K562 (cell line): ENCODE measurements around the gene SRL. TPM values are rescaled to one million over a fixed set of nuclear protein-coding genes. Genes with fewer than 3 reads are reported as not detected.

Source experiments
- CHD4 ChIP-seq: fragments of 200-600 bp; sonication (generic); IDR thresholded peaks from 3 replicates; pipeline ENCODE4 v1.6.1; 2012; ENCODE audit warnings: low read depth, mild to moderate bottlenecking, mixed read lengths, low read length, inconsistent platforms; ENCODE audit not compliant: insufficient read depth, insufficient replicate concordance, poor library complexity, severe bottlenecking
- DMBX1 ChIP-seq: fragments of 250-450 bp; sonication (Bioruptor Pico); IDR thresholded peaks from 2 replicates; pipeline ENCODE4 v1.8.0; 2022; ENCODE audit warnings: inconsistent platforms, mild to moderate bottlenecking, moderate library complexity, borderline replicate concordance
- E2F3 ChIP-seq: fragments of 250-450 bp; sonication (Bioruptor Pico); IDR thresholded peaks from 2 replicates; pipeline ENCODE4 v1.4.0; 2020; ENCODE audit warnings: mild to moderate bottlenecking
- HNRNPH1 ChIP-seq: fragments of 200-400 bp; formaldehyde crosslinking; optimal IDR thresholded peaks from 2 replicates; pipeline ENCODE3; 2017; ENCODE audit warnings: low read depth, mild to moderate bottlenecking, low read length, moderate library complexity
- MTA3 ChIP-seq: fragments of 450-650 bp; formaldehyde crosslinking; IDR thresholded peaks from 2 replicates; pipeline ENCODE4 v1.6.1; 2017; ENCODE audit warnings: mild to moderate bottlenecking, borderline replicate concordance
- NFIC ChIP-seq: fragments of 450-650 bp; IDR thresholded peaks from 2 replicates; pipeline ENCODE4 v1.6.1; 2017; ENCODE audit warnings: mild to moderate bottlenecking, inconsistent platforms
- NR2C2 ChIP-seq, 2 experiments: fragments of 200-800 bp in 1 of 2; sonication (Bioruptor generic) in 1 of 2; sonication (generic) in 1 of 2; formaldehyde crosslinking in 1 of 2; IDR thresholded peaks; 2 replicates each; pipeline versions ENCODE4 v1.6.1 to v1.8.0; 2016 to 2022; ENCODE audit warnings: mild to moderate bottlenecking in 1 of 2, missing compliant biosample characterization in 1 of 2, missing genetic modification characterization in 1 of 2, missing genetic modification reagents in 1 of 2
- PHB2 ChIP-seq: fragments of 450-650 bp; IDR thresholded peaks from 2 replicates; pipeline ENCODE4 v1.6.1; 2017; ENCODE audit warnings: low read depth
- PRMT5 ChIP-seq: sonication (generic); formaldehyde crosslinking; IDR thresholded peaks from 2 replicates; pipeline ENCODE4 v1.5.0; 2020; ENCODE audit warnings: missing genetic modification reagents
- SMARCA4 ChIP-seq: fragments of 450-650 bp; IDR thresholded peaks from 2 replicates; pipeline ENCODE4 v1.6.1; 2016
- TEAD4 ChIP-seq, 2 experiments: sonication (generic) in 1 of 2; formaldehyde crosslinking in 1 of 2; IDR thresholded peaks; 2 replicates each; pipeline versions ENCODE4 v1.6.1 to v1.8.0; 2012 to 2022; ENCODE audit warnings: borderline replicate concordance in 1 of 2, inconsistent platforms in 1 of 2, low read length in 1 of 2, mild to moderate bottlenecking in 1 of 2, missing genetic modification reagents in 1 of 2
- U2AF1 ChIP-seq: fragments of 200-400 bp; formaldehyde crosslinking; optimal IDR thresholded peaks from 2 replicates; pipeline ENCODE3; 2017; ENCODE audit warnings: mild to moderate bottlenecking, low read depth, low read length, moderate library complexity
- ZNF324 ChIP-seq: fragments of 250-450 bp; sonication (Bioruptor Pico); IDR thresholded peaks from 2 replicates; pipeline ENCODE4 v1.4.0; 2020; ENCODE audit warnings: mild to moderate bottlenecking
- ZNF354B ChIP-seq: fragments of 250-450 bp; sonication (Bioruptor Pico); IDR thresholded peaks from 2 replicates; pipeline ENCODE4 v1.4.0; 2020
- ZNF583 ChIP-seq: fragments of 250-450 bp; sonication (Bioruptor Pico); IDR thresholded peaks from 2 replicates; pipeline ENCODE4 v1.4.0; 2020
- ZNF589 ChIP-seq: fragments of 200-800 bp; sonication (Bioruptor generic); IDR thresholded peaks from 2 replicates; pipeline ENCODE4 v1.6.1; 2016; ENCODE audit warnings: low read depth, missing genetic modification characterization, missing compliant biosample characterization
- ZNF717 ChIP-seq: fragments of 250-450 bp; sonication (Bioruptor Pico); IDR thresholded peaks from 2 replicates; pipeline ENCODE4 v1.5.0; 2021
- ZSCAN29 ChIP-seq: fragments of 450-650 bp; IDR thresholded peaks from 2 replicates; pipeline ENCODE4 v1.6.1; 2017
- polyA plus RNA-seq, 8 experiments: library from polyadenylated mRNA; depleted of rRNA in 4 of 8; stranded (reverse) in 5 of 8; unstranded in 3 of 8; fragments of >200 nt; fragmentation: Nextera tagmentation in 2 of 8; fragmentation: Illumina TruSeq in 1 of 8; extraction: Ambion mirVana in 2 of 8; extraction: Trizol in 1 of 8; gene quantifications; 2 replicates each; pipeline versions ENCODE4 v1.2.1 to v1.2.3, GENCODE V29; 2011 to 2014; ENCODE audit warnings: inconsistent platforms in 1 of 8, missing spikeins in 1 of 8
- total RNA-seq, 7 experiments: library from RNA; depleted of rRNA in 6 of 7; stranded (reverse); fragments of >200 nt in 6 of 7; fragmentation: Illumina TruSeq in 2 of 7; extraction: Trizol in 2 of 7; gene quantifications; 2 replicates each; pipeline versions ENCODE4 v1.2.1 to v1.2.3, GENCODE V29; 2011 to 2021; ENCODE audit warnings: low replicate concordance in 1 of 7
- TF ChIP-seq, protein P1 (sequence below): sonication (generic); formaldehyde crosslinking; IDR thresholded peaks from 2 replicates; pipeline ENCODE4 v1.8.0; 2023; ENCODE audit warnings: missing genetic modification reagents, mild to moderate bottlenecking, borderline replicate concordance
- TF ChIP-seq, protein P2 (sequence below): fragments of 250-450 bp; sonication (Bioruptor Pico); IDR thresholded peaks from 2 replicates; pipeline ENCODE4 v1.4.0; 2020; ENCODE audit warnings: mild to moderate bottlenecking, moderate library complexity

SRL gene
- total and polyA plus RNA-seq, 9 of the 15 experiments (the other 6 are each of a cell fraction or from before 2014, with no cell fraction given), result 0.01 TPM; not detected in 8

DNA sequence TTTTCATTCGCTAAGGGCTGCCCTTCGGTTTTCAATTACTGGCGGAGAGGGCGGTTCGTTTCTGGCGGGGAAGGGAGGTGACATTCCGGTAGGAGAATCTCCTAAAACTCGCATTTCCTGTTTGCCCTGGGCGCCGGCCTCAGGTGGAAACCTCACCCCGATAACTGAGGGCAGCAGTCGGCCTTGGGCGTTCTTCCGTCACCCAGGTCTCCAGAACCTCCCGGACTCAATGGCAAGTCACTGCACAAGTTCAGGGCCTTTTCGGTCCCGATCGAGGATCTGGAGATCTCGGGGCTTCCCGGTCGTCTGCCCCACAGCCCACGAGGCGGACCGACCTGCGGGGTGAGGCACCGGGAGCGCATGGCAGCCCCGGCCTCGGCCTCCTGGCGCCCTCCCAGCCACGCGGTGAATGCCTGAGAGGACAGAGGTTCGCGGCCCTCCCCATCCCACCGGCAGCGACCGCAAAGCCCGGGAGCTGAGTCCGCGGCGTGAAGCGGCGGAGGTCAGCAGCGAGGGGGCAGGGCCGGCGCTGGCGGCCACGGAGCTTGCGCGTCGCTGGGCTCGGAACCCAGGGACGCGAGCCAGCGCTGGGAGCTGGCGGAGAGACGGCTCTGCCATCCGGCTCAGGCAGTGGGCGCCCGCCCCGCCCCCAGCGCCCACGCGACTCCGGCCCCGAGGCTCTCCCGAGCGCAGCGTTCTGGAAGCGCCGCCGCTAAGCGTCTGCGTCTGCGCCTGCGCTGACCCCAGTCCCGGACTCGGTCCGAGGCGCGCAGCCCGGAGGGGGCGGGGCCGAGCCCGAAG lies 58.4 kb downstream of the SRL start (continued):
- TF ChIP-seq, protein P1, sequence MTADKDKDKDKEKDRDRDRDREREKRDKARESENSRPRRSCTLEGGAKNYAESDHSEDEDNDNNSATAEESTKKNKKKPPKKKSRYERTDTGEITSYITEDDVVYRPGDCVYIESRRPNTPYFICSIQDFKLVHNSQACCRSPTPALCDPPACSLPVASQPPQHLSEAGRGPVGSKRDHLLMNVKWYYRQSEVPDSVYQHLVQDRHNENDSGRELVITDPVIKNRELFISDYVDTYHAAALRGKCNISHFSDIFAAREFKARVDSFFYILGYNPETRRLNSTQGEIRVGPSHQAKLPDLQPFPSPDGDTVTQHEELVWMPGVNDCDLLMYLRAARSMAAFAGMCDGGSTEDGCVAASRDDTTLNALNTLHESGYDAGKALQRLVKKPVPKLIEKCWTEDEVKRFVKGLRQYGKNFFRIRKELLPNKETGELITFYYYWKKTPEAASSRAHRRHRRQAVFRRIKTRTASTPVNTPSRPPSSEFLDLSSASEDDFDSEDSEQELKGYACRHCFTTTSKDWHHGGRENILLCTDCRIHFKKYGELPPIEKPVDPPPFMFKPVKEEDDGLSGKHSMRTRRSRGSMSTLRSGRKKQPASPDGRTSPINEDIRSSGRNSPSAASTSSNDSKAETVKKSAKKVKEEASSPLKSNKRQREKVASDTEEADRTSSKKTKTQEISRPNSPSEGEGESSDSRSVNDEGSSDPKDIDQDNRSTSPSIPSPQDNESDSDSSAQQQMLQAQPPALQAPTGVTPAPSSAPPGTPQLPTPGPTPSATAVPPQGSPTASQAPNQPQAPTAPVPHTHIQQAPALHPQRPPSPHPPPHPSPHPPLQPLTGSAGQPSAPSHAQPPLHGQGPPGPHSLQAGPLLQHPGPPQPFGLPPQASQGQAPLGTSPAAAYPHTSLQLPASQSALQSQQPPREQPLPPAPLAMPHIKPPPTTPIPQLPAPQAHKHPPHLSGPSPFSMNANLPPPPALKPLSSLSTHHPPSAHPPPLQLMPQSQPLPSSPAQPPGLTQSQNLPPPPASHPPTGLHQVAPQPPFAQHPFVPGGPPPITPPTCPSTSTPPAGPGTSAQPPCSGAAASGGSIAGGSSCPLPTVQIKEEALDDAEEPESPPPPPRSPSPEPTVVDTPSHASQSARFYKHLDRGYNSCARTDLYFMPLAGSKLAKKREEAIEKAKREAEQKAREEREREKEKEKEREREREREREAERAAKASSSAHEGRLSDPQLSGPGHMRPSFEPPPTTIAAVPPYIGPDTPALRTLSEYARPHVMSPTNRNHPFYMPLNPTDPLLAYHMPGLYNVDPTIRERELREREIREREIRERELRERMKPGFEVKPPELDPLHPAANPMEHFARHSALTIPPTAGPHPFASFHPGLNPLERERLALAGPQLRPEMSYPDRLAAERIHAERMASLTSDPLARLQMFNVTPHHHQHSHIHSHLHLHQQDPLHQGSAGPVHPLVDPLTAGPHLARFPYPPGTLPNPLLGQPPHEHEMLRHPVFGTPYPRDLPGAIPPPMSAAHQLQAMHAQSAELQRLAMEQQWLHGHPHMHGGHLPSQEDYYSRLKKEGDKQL (CRISPR knock-in tag), result no peak
- no peak for TF ChIP-seq ZSCAN29
- 0 out of 2 replicates have a peak, but pooled peaks have one; percentile 14 for TF ChIP-seq DMBX1 (CRISPR knock-in tag)
- TF ChIP-seq PRMT5 (CRISPR knock-in tag), result no peak
- TF ChIP-seq SMARCA4, result peak; percentile 48; the same call in 1 of the 2 replicates
- 0 out of 2 replicates have a peak, but pooled peaks have one; percentile 18 for TF ChIP-seq ZNF354B (CRISPR knock-in tag)
- TF ChIP-seq PHB2, result 0 out of 2 replicates have a peak, but pooled peaks have one; percentile 23
- peak; percentile 85; the same call in 1 of the 2 replicates for TF ChIP-seq MTA3
- TF ChIP-seq ZNF583 (CRISPR knock-in tag), result no peak
- TF ChIP-seq ZNF324 (CRISPR knock-in tag), result no peak
- 0 out of 2 replicates have a peak, but pooled peaks have one; percentile 28 for TF ChIP-seq ZNF717 (CRISPR knock-in tag)
- no peak for TF ChIP-seq CHD4
- TF ChIP-seq NR2C2 (CRISPR knock-in tag; IDR thresholded peaks at IDR 0.05), result 0 out of 2 replicates have a peak, but pooled peaks have one; percentile 62
- peak; percentile 86 for TF ChIP-seq NR2C2 (tag; IDR thresholded peaks at IDR 0.05)
- no peak for TF ChIP-seq HNRNPH1
- peak; percentile 84; the same call in 1 of the 2 replicates for TF ChIP-seq E2F3 (CRISPR knock-in tag)
- peak; percentile 58; the same call in 1 of the 2 replicates for TF ChIP-seq ZNF589 (CRISPR knock-in tag)
- peak; percentile 67 for TF ChIP-seq NFIC
- TF ChIP-seq TEAD4 (IDR thresholded peaks at IDR 0.05; ENCODE audit: low read length), result no peak
- TF ChIP-seq TEAD4 (CRISPR knock-in tag; IDR thresholded peaks at IDR 0.05; ENCODE audit: borderline replicate concordance), result no peak
- peak; percentile 85 for TF ChIP-seq U2AF1
- TF ChIP-seq, protein P2, sequence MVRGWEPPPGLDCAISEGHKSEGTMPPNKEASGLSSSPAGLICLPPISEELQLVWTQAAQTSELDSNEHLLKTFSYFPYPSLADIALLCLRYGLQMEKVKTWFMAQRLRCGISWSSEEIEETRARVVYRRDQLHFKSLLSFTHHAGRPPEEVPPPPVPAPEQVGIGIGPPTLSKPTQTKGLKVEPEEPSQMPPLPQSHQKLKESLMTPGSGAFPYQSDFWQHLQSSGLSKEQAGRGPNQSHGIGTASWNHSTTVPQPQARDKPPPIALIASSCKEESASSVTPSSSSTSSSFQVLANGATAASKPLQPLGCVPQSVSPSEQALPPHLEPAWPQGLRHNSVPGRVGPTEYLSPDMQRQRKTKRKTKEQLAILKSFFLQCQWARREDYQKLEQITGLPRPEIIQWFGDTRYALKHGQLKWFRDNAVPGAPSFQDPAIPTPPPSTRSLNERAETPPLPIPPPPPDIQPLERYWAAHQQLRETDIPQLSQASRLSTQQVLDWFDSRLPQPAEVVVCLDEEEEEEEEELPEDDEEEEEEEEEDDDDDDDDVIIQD (CRISPR knock-in tag), result no peak
